Activated CD8-positive, alpha-beta memory T cell treated with anti-CD3 and anti-CD28 coated beads for 24 hours (primary cell): ENCODE data around the gene NSUN5.
"Not testable (repeated sequence)": the region's sequence is repeated elsewhere in the genome, so short reads cannot be mapped to it uniquely, and the experiment has no call there.

Experiments used
- DNase-seq: peaks from one replicate; pipeline ENCODE4 v3.0.0-alpha.2; 2020

NSUN5 gene

DNA sequence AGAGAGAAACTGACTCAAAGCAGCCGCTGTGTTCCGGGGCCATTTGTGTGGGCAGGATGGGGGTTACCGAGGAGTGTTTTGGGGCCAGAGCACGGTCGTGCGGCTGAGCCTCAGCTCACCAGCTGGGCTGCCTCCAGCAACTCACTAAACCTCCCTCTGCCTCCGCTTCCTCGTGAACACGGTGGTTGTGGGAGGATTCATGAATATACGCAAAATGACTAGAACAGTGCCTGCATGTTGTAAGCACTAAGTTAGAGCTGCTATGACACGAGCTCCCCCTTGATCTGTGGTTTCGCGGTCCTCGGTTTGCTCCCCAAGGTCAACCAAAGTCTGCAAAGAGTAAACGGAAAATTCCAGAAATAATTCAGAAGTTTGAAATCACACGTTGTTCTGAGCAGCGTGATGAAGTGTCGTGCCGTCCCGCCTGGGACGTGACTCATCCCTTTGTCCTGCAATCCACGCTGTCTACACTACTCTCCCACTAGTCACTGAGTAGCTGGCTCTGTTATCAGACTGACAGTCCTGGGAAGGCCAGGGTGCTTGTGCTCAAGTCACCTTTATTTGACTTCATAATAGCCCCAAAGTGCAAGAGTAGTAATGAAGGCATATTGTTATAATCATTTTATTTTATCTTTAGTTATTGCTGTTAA, 41.8 kb downstream of the NSUN5 start:
- not testable (repeated sequence) for DNase-seq

DNA sequence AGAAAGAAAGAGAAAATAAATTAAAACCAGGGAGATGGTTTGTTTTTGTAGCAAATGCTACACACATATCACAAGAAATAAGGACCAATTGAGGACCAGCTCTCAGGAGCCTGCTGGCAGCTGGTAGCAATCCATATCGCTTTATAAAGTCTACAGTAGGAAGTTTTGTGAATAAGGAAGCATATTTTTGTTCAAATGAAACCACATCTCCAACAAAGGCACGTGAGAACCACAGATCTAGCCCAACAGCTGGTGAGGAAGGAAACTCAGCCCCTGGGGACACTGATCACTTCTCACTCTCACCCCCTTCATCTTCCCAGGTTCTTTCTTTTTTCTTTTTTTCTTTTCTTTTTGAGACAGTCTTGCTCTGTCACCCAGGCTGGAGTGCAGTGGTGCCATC, 46.2 kb downstream of the NSUN5 start:
- DNase-seq: not testable (repeated sequence)
